ENCODE results near the gene GAS7. TPM values are rescaled to one million over a fixed set of nuclear protein-coding genes. Genes with fewer than 3 reads are reported as not detected.

GAS7 gene
- polyA plus RNA-seq, 1 donor (not counting 4 experiments of a cell fraction or from before 2014, with no cell fraction given), result 0.10 TPM

DNA sequence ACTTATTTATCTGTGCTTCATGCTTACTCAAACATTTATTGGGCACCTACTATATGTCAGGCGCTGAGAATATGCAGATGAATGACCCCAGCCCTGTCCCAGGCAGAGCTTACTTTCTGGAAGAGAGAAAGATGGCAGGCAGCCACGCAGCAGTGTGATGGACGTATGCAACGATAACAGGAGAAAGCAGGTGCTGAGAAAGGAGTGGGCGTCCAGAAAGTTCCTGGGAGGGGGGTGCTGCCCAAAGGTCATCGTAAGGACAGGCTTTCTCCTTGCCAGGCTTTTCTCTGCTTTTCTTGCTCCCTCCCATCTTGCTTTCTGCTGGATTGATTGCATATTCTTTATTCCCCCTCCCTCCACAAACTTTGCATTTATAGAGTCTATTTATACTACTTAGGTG is 124.5 kb downstream of the GAS7 start:
- Histone ChIP-seq H3K36me3 (ENCODE audit: control insufficient read depth in 2 of 2, extremely low read depth in 1 of 2, insufficient read depth in 2 of 2, low read length in 2 of 2) (no peaks in the 10 kb centered on the region), H3K27me3 (ENCODE audit: control insufficient read depth, extremely low read depth, insufficient read depth, low read length) (peaks cover 4% of the 10 kb centered on the region), H2AFZ (ENCODE audit: control insufficient read depth, low read length) (no peak overlapping the region), H3K9ac (ENCODE audit: control insufficient read depth, extremely low read depth, insufficient read depth, low read length) (no peak overlapping the region), H3K4me2 (ENCODE audit: control insufficient read depth, extremely low read depth, insufficient read depth, low read depth, low read length) (no peak overlapping the region), H3K27ac (ENCODE audit: control insufficient read depth, insufficient read depth, low read length) (no peak overlapping the region), H4K20me1 (ENCODE audit: control insufficient read depth, extremely low read depth, insufficient read depth, low read length) (no peaks in the 10 kb centered on the region), H3K79me2 (ENCODE audit: control insufficient read depth, insufficient read depth, low read length) (no peaks in the 10 kb centered on the region), H3K9me1 (ENCODE audit: control insufficient read depth, extremely low read depth, insufficient read depth, low read length) (no peaks in the 10 kb centered on the region), H3K4me3 (ENCODE audit: control insufficient read depth in 2 of 3, extremely low read depth in 1 of 3, insufficient read depth in 2 of 3, low read depth in 1 of 3, low read length in 3 of 3) (no peak overlapping the region), H3K9me3 (ENCODE audit: control insufficient read depth, low read depth, low read length) (no peaks in the 10 kb centered on the region), H3K4me1 (ENCODE audit: control insufficient read depth, extremely low read depth, insufficient read depth, low read length) (peaks cover 9% of the 10 kb centered on the region)
- FAIRE-seq (no peak), DNase-seq (ENCODE audit: low read depth, low spot score) (no peak)
- dilution Hi-C loops (cut with MboI; ENCODE audit: extremely low pct_ligation_motif_present, low sequenced_read_pairs), result no loop called here
- TF ChIP-seq, protein P1, sequence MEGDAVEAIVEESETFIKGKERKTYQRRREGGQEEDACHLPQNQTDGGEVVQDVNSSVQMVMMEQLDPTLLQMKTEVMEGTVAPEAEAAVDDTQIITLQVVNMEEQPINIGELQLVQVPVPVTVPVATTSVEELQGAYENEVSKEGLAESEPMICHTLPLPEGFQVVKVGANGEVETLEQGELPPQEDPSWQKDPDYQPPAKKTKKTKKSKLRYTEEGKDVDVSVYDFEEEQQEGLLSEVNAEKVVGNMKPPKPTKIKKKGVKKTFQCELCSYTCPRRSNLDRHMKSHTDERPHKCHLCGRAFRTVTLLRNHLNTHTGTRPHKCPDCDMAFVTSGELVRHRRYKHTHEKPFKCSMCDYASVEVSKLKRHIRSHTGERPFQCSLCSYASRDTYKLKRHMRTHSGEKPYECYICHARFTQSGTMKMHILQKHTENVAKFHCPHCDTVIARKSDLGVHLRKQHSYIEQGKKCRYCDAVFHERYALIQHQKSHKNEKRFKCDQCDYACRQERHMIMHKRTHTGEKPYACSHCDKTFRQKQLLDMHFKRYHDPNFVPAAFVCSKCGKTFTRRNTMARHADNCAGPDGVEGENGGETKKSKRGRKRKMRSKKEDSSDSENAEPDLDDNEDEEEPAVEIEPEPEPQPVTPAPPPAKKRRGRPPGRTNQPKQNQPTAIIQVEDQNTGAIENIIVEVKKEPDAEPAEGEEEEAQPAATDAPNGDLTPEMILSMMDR (optimal IDR thresholded peaks at IDR 0.05 in 1 of 3, IDR thresholded peaks at IDR 0.05 in 1 of 3, conservative IDR thresholded peaks at IDR 0.05 in 1 of 3; ENCODE audit: extremely low read depth in 1 of 3, insufficient read depth in 2 of 3, low read length in 3 of 3), result no peak
- no peak for TF ChIP-seq EZH2 (IDR thresholded peaks at IDR 0.05; ENCODE audit: low read length)

DNA sequence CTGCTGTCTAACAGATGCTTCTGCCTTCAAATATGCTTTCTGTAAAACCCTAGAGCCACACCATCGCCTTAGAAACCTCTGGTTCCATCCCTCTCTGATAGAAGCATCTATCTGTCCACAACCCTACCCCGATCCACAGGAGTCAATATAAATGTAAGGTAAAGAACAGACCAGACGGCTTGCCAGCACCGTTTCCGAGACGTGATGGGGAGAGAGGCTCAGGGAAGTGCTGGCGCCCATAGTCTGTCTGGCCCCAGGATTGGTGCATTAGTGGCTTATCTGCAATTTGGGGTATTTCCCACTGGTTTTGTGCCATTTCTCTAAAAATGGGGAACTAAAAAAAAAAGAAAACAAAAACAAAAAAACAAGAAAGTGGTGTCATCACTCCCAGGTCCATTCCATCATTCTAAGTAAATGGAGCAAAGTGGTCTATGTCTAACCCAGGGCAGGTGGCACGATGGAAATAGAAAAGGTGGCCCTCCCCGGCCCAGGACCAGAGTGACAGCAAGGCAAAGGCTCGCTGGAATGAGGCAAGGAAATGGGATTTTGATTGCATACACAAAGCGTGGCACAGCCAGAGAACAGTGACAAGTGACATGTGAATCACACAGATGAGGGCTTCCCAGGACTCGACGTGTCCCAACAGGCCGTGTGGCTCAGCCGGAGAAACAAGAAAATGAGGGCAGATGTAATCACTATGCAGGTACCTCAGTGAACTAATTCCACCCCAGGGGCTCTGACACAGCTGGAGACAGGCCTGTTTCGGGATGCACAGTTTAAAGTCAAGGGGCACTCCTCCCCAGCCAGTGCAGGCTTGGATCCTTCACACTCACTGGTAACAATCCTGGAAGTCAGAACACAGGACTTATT is 125.6 kb downstream of the GAS7 start:
- Histone ChIP-seq H3K27ac (ENCODE audit: control insufficient read depth, insufficient read depth, low read length) (no peak overlapping the region), H3K9me1 (ENCODE audit: control insufficient read depth, extremely low read depth, insufficient read depth, low read length) (no peaks in the 10 kb centered on the region), H3K36me3 (ENCODE audit: control insufficient read depth in 2 of 2, extremely low read depth in 1 of 2, insufficient read depth in 2 of 2, low read length in 2 of 2) (no peaks in the 10 kb centered on the region), H3K4me2 (ENCODE audit: control insufficient read depth, extremely low read depth, insufficient read depth, low read depth, low read length) (peak overlapping the region; percentile 17), H3K27me3 (ENCODE audit: control insufficient read depth, extremely low read depth, insufficient read depth, low read length) (peaks cover 4% of the 10 kb centered on the region), H3K4me3 (ENCODE audit: control insufficient read depth in 2 of 3, extremely low read depth in 1 of 3, insufficient read depth in 2 of 3, low read depth in 1 of 3, low read length in 3 of 3) (no peak overlapping the region), H3K4me1 (ENCODE audit: control insufficient read depth, extremely low read depth, insufficient read depth, low read length) (peaks cover 9% of the 10 kb centered on the region), H2AFZ (ENCODE audit: control insufficient read depth, low read length) (no peak overlapping the region), H4K20me1 (ENCODE audit: control insufficient read depth, extremely low read depth, insufficient read depth, low read length) (no peaks in the 10 kb centered on the region), H3K9ac (ENCODE audit: control insufficient read depth, extremely low read depth, insufficient read depth, low read length) (no peak overlapping the region), H3K79me2 (ENCODE audit: control insufficient read depth, insufficient read depth, low read length) (no peaks in the 10 kb centered on the region), H3K9me3 (ENCODE audit: control insufficient read depth, low read depth, low read length) (no peaks in the 10 kb centered on the region)
- TF ChIP-seq EZH2 (IDR thresholded peaks at IDR 0.05; ENCODE audit: low read length), result no peak
- TF ChIP-seq, protein P1 (optimal IDR thresholded peaks at IDR 0.05 in 1 of 3, IDR thresholded peaks at IDR 0.05 in 1 of 3, conservative IDR thresholded peaks at IDR 0.05 in 1 of 3; ENCODE audit: extremely low read depth in 1 of 3, insufficient read depth in 2 of 3, low read length in 3 of 3), result no peak
- dilution Hi-C loops (cut with MboI; ENCODE audit: extremely low pct_ligation_motif_present, low sequenced_read_pairs), result no loop called here
- DNase-seq (ENCODE audit: low read depth, low spot score) (peak; percentile 5), FAIRE-seq (peak; percentile 32)

Data from keratinocyte (primary cell).